ENCODE data around the gene GET4. TPM values are rescaled to one million over a fixed set of nuclear protein-coding genes. Genes with fewer than 3 reads are reported as not detected.

The GET4 gene
- polyA plus RNA-seq, 1 of the 3 experiments (the other 2 are of a cell fraction): 63.1 TPM

DNA sequence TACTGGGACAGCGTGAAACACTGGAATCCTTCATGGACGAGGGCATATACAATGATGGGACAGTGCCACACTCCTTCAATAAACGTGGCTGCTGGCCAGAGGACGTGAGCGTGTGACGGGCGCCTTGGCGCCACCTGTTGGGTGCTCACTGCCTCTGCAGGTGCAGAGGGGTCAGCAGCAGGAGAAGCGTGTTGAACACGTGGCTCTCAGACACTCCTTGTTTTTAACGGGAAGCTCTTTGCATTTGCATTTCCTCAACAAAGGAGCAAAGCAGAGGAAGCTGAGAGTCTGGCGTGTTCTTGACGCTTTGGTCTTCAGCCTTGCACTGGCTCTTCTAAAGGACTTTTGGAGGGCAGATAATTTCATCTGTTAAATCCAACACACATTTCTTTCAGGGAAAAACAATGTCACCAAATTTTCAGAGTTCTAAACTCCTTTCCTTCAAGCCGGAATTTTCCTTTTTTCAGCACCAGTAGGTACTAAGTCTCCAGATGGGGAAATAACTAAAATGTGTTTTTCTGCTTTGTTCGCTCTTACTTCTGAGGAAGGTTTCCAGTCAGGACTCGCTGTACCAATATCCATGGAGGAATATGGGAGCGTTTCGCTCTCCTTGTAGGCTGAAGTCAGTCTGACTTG is 2.9 kb upstream of the GET4 start (continued):
- TF ChIP-seq, protein P1, sequence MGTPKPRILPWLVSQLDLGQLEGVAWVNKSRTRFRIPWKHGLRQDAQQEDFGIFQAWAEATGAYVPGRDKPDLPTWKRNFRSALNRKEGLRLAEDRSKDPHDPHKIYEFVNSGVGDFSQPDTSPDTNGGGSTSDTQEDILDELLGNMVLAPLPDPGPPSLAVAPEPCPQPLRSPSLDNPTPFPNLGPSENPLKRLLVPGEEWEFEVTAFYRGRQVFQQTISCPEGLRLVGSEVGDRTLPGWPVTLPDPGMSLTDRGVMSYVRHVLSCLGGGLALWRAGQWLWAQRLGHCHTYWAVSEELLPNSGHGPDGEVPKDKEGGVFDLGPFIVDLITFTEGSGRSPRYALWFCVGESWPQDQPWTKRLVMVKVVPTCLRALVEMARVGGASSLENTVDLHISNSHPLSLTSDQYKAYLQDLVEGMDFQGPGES (IDR thresholded peaks at IDR 0.05; ENCODE audit: low read depth, low read length): no peak
- TF ChIP-seq CHD2 (IDR thresholded peaks at IDR 0.05; ENCODE audit: low read length, partially characterized antibody): peak; percentile 50
- TF ChIP-seq GABPA (IDR thresholded peaks at IDR 0.05; ENCODE audit: low read depth): no peak
- TF ChIP-seq RXRA (IDR thresholded peaks at IDR 0.05; ENCODE audit: borderline replicate concordance, low read depth): no peak; the same call in 1 of the 2 replicates
- peak; percentile 98 for TF ChIP-seq SIN3A (IDR thresholded peaks at IDR 0.05; ENCODE audit: borderline replicate concordance, low read depth, low read length)
- TF ChIP-seq, protein P2, sequence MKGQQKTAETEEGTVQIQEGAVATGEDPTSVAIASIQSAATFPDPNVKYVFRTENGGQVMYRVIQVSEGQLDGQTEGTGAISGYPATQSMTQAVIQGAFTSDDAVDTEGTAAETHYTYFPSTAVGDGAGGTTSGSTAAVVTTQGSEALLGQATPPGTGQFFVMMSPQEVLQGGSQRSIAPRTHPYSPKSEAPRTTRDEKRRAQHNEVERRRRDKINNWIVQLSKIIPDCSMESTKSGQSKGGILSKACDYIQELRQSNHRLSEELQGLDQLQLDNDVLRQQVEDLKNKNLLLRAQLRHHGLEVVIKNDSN (IDR thresholded peaks at IDR 0.05; ENCODE audit: borderline replicate concordance, low read depth): peak; percentile 75; the same call in 1 of the 2 replicates
- no peak for TF ChIP-seq RFX5 (IDR thresholded peaks at IDR 0.05; ENCODE audit: low read length)

DNA sequence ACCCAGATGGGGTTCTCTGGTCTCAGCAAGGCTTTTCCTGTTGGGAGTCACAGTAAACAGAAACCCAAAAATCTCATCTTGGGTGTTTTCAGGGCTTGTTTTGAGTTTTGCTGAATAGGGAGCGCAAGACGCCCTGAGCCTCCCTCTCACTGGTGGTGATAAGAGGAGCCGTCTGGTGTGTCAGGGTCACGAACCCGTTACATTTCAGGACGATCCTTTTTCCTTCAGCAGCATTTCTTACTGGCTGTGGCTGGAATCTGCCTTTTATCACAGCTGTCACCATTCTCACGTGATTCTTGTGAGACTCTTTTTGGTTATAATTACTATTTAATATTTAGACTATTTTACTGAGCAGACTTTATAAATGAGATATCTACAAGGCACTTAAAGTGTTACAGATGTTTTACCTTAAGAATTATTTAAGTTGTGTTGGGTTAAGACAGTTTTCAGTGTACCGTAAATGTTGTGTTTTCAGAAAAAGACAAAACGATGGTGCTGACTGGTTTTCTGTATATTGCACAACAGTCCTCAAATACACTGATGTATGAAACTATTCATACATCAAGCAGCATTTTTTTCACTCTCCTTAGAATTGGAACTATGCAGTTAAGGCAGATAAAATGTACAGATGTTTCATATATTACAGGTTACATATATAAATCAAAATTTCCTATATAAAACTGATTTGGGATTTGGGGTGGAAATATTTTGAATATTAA is 2.2 kb upstream of the GET4 start:
- 91% methylated on average over 9 of the region's 9 CpGs for WGBS (ENCODE audit: low lambda C conversion rate)
- 0 out of 2 replicates have a peak overlapping the region, but pooled peaks have one; percentile 4 for H3K9ac ChIP-seq
- H3K4me2 ChIP-seq: no peak overlapping the region
- no peaks in the 10 kb centered on the region for H3K27me3 ChIP-seq (ENCODE audit: insufficient read depth)
- H3K4me1 ChIP-seq (ENCODE audit: control insufficient read depth in 1 of 2, insufficient read depth in 2 of 2, low read depth in 1 of 2, low read length in 1 of 2): peaks cover 11 to 28% of the 10 kb centered on the region in 2 experiments; a peak in 2 of 4 replicates
- POLR2A ChIA-PET: interaction anchor here (0.6 to 1.6 kb wide), 2 partner anchors 12 to 208 kb away, joined by 3 read pairs; no protein-coding TSS in a partner anchor
- no peak for DNase-seq
- no peak overlapping the region for H2AFZ ChIP-seq (ENCODE audit: low read depth)
- H3K4me3 ChIP-seq (ENCODE audit: low read depth in 2 of 2, low read length in 1 of 2): no peak overlapping the region
- peaks cover 14% of the 10 kb centered on the region for H4K20me1 ChIP-seq (ENCODE audit: insufficient read depth)
- H3K79me2 ChIP-seq (ENCODE audit: insufficient read depth): peaks cover 23% of the 10 kb centered on the region
- TF ChIP-seq, protein P3, sequence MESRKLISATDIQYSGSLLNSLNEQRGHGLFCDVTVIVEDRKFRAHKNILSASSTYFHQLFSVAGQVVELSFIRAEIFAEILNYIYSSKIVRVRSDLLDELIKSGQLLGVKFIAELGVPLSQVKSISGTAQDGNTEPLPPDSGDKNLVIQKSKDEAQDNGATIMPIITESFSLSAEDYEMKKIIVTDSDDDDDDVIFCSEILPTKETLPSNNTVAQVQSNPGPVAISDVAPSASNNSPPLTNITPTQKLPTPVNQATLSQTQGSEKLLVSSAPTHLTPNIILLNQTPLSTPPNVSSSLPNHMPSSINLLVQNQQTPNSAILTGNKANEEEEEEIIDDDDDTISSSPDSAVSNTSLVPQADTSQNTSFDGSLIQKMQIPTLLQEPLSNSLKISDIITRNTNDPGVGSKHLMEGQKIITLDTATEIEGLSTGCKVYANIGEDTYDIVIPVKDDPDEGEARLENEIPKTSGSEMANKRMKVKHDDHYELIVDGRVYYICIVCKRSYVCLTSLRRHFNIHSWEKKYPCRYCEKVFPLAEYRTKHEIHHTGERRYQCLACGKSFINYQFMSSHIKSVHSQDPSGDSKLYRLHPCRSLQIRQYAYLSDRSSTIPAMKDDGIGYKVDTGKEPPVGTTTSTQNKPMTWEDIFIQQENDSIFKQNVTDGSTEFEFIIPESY (IDR thresholded peaks at IDR 0.05; ENCODE audit: borderline replicate concordance, low read depth): no peak
- H3K9me3 ChIP-seq: no peaks in the 10 kb centered on the region
- H3F3A ChIP-seq (replicated peaks; ENCODE audit: insufficient read depth): peaks cover 46% of the 10 kb centered on the region
- peaks cover 37 to 56% of the 10 kb centered on the region in 2 experiments for H3K36me3 ChIP-seq (replicated peaks in 1 of 2; ENCODE audit: control insufficient read depth in 1 of 2, insufficient read depth in 2 of 2, low read length in 1 of 2)
- CTCF ChIA-PET: interaction anchor here (0.6 to 6.4 kb wide), 35 partner anchors 8 to 552 kb away, joined by 3 to 123 read pairs (median 7); partner anchors contain the start of genes CYP2W1 and SUN1
- H3K9me2 ChIP-seq: no peaks in the 10 kb centered on the region
- peak overlapping the region; percentile 27 to 58 for H3K27ac ChIP-seq (ENCODE audit: low read depth in 2 of 2, low read length in 1 of 2)
